Heart right ventricle (tissue), 16 donors: Measurements from ENCODE around the gene ACOT13. TPM values are rescaled to one million over a fixed set of nuclear protein-coding genes. Genes with fewer than 3 reads are reported as not detected.
"Not testable (repeated sequence)": the region's sequence is repeated elsewhere in the genome, so short reads cannot be mapped to it uniquely, and the experiment has no call there.

Source experiments
- ATAC-seq, 8 donors: fragments of 200-7000 bp; cut with Tn5 transposase; one replicate each; pipeline ENCODE4 v1.9.1; 2020; ENCODE audit warnings: mild to moderate bottlenecking in 8 of 8, moderate library complexity in 8 of 8, moderate number of reproducible peaks in 1 of 8
- DNase-seq, 2 donors: peaks; one replicate each; pipeline ENCODE4 v3.0.0-alpha.2; 2020
- H3K27ac ChIP-seq, 10 donors: fragments of 200-600 bp; sonication (generic) in 2 of 10; one replicate each; pipeline versions ENCODE4 v1.5.0 to v1.8.0; 2020 to 2022; ENCODE audit warnings: mild to moderate bottlenecking in 3 of 10
- H3K27me3 ChIP-seq, 7 donors: fragments of 200-600 bp; one replicate each; pipeline ENCODE4 v1.8.0; 2021 to 2022; ENCODE audit warnings: mild to moderate bottlenecking in 2 of 7
- H3K36me3 ChIP-seq, 9 donors: fragments of 200-600 bp; sonication (generic) in 1 of 9; one replicate each; pipeline versions ENCODE4 v1.5.0 to v1.8.0; 2020 to 2022; ENCODE audit warnings: mild to moderate bottlenecking in 2 of 9
- H3K4me1 ChIP-seq, 9 donors: fragments of 200-600 bp; sonication (generic) in 1 of 9; one replicate each; pipeline versions ENCODE4 v1.5.0 to v1.8.0; 2020 to 2022; ENCODE audit warnings: mild to moderate bottlenecking in 4 of 9
- H3K4me3 ChIP-seq, 10 donors: fragments of 200-600 bp; sonication (generic) in 2 of 10; one replicate each; pipeline versions ENCODE4 v1.5.0 to v1.8.0; 2020 to 2022; ENCODE audit warnings: mild to moderate bottlenecking in 7 of 10, moderate library complexity in 2 of 10
- H3K9me3 ChIP-seq, 11 donors: fragments of 200-600 bp in 10 of 11; sonication (generic) in 2 of 11; one replicate each; pipeline versions ENCODE4 v1.5.0 to v1.8.0; 2013 to 2022; ENCODE audit warnings: mild to moderate bottlenecking in 2 of 11, control low read depth in 1 of 11, moderate library complexity in 1 of 11
- WGBS, 2 donors: extraction: QIAGEN DNeasy Blood & Tissue Kit; methylation state at CpG; one replicate each; pipeline ENCODE4 v1.1.7; 2013; ENCODE audit warnings: inconsistent platforms in 1 of 2; 5-methylcytosine and 5-hydroxymethylcytosine counted together
- intact Hi-C, 10 donors: fragments of 100-400 bp; cut with DNase I; formaldehyde crosslinking; loops; one replicate each; pipeline versions ENCODE4 v1.11.1 to v1.14.2; 2022
- polyA plus RNA-seq, 2 donors: library from polyadenylated mRNA; stranded (reverse); fragments of 200-250 nt; gene quantifications; one replicate each; pipeline ENCODE4 v1.2.3, GENCODE V29; 2013
- total RNA-seq, 10 donors: library from RNA; stranded (reverse); fragmentation: NEBNext Ultra II Directional in 3 of 10; extraction: Animal tissue kit (Norgen Biotek cat#: 25700) in 3 of 10; gene quantifications; one replicate each; pipeline versions ENCODE4 v1.2.1 to v1.2.4, GENCODE V29; 2021 to 2023
- TF ChIP-seq, protein P1 (sequence below), 9 donors: fragments of 200-600 bp; sonication (generic) in 2 of 9; IDR thresholded peaks; one replicate each; pipeline versions ENCODE4 v1.5.0 to v1.8.0; 2021 to 2022; ENCODE audit warnings: antibody characterized with exemption in 9 of 9, mild to moderate bottlenecking in 5 of 9, moderate library complexity in 1 of 9
- donor health status: Arrhythmogenic right ventricular cardiomyopathy.
- donor health status: ischemic (EF 13 %, LVEDD 7.1; RV severe dilation, severe dysfunction).
- donor health status: healthy with polysubstance abuse.
- donor health status: DM: no; HTN: yes; CAD: no.
- donor health status: DM: no; HTN: no; CAD: no.
- donor health status: ischemic (EF 25% LVEDD 6.9; RV normal size, moderate dysfunction).
- donor health status: ischemic (EF 25% LVEDD 5.7; RV mildly dilated, moderate dysfunction).
- donor health status: healthy.
- donor health status: DM: yes; HTN: yes; CAD: no.
- donor health status: Ischemic cardiomyopathy.
- donor health status: ischemic (EF 35%, LVEDD 5.7; RV mildly dilated, moderate dysfunction).
- donor health status: nonischemic (EF 11% LVEDD 7.7; RV severe dilation, severe dysfunction).
- donor health status: DM: yes; HTN: yes; CAD: no.
- donor health status: PGD.
- donor health status: ischemic (EF 29% LVEDD 5.4; RV normal size, mild dysfunction).
- donor health status: nonischemic (EF 23%, LVEDD 6.1; RV moderate dilation, normal function).

ACOT13 gene
- total and polyA plus RNA-seq, 12 donors = 38.2 to 241 (median 56.1) TPM

DNA sequence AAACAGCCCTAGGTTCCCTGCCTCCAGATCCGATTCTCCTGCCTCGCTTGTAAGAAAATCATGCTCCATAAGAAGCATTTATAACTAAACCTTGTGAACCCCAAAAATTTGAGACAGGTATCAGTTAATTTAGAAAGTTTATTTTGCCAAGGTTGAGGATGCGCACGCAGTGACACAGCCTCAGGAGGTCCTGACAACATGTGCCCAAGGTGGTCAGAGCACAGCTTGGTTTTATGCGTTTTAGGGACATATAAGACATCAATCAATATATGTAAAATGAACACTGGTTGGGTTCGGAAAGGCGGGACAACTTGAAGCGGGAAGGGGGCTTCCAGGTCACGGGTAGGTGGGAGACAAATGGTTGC, 2.1 kb downstream of the ACOT13 start:
- DNase-seq (no peak), ATAC-seq (no peak)
- Histone ChIP-seq H3K36me3 (peaks cover 0 to 12% (median 0%) of the 10 kb centered on the region in 9 donors), H3K9me3 (peaks cover 0 to 35% (median 0%) of the 10 kb centered on the region in 11 donors), H3K4me1 (peaks cover 3 to 38% (median 28%) of the 10 kb centered on the region in 9 donors), H3K4me3 (no peak overlapping the region), H3K27me3 (no peaks in the 10 kb centered on the region), H3K27ac (no peak overlapping the region)
- intact Hi-C loops = no loop called here
- WGBS, 2 donors = 96% methylated on average over 9 of the region's 9 CpGs
- TF ChIP-seq, protein P1, sequence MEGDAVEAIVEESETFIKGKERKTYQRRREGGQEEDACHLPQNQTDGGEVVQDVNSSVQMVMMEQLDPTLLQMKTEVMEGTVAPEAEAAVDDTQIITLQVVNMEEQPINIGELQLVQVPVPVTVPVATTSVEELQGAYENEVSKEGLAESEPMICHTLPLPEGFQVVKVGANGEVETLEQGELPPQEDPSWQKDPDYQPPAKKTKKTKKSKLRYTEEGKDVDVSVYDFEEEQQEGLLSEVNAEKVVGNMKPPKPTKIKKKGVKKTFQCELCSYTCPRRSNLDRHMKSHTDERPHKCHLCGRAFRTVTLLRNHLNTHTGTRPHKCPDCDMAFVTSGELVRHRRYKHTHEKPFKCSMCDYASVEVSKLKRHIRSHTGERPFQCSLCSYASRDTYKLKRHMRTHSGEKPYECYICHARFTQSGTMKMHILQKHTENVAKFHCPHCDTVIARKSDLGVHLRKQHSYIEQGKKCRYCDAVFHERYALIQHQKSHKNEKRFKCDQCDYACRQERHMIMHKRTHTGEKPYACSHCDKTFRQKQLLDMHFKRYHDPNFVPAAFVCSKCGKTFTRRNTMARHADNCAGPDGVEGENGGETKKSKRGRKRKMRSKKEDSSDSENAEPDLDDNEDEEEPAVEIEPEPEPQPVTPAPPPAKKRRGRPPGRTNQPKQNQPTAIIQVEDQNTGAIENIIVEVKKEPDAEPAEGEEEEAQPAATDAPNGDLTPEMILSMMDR (IDR thresholded peaks at IDR 0.05) = no peak

DNA sequence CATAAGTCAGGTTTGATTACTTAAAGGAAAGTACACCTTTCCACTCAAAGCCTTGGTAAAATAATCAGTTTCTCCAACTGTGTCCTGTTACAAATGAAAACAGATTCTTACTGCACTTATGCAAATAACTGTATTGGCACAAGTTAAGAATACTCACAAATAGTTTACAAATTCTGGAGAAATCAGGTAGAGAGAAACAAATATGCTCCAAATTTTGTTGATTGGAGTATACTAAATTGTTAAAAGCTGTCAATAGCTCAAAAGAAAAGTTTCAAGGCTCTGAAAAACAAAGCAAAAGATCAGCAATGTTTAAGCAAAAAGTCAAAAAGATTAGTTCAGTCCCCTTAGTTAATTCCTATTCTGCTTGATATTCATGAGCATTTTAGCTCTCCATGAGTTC, 3.6 kb downstream of the ACOT13 start:
- H3K27me3 ChIP-seq, H3K4me3 ChIP-seq, DNase-seq, intact Hi-C loops, H3K36me3 ChIP-seq, H3K27ac ChIP-seq, ATAC-seq: not testable (repeated sequence)
- Histone ChIP-seq H3K9me3 (peaks cover 0 to 41% (median 0%) of the 10 kb centered on the region in 11 donors), H3K4me1 (peaks cover under 1 to 26% (median 19%) of the 10 kb centered on the region in 9 donors)

DNA sequence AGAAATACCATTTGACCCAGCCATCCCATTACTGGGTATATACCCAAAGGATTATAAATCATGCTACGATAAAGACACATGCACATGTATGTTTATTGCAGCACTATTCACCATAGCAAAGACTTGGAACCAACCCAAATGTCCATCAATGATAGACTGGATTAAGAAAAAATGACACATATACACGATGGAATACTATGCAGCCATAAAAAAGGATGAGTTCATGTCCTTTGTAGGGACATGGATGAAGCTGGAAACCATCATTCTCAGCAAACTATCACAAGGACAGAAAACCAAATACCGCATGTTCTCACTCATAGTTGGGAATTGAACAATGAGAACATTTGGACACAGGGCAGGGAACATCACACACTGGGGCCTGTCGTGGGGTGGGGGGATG, 4.2 kb downstream of the ACOT13 start:
- ATAC-seq, intact Hi-C loops, DNase-seq, H3K36me3 ChIP-seq, H3K4me3 ChIP-seq, H3K27ac ChIP-seq, H3K27me3 ChIP-seq: not testable (repeated sequence)
- 94 to 96% methylated on average over 4 of the region's 4 CpGs for WGBS, 2 donors
- Histone ChIP-seq H3K9me3 (peaks cover 0 to 41% (median 0%) of the 10 kb centered on the region in 11 donors), H3K4me1 (peaks cover 0 to 21% (median 15%) of the 10 kb centered on the region in 9 donors)

DNA sequence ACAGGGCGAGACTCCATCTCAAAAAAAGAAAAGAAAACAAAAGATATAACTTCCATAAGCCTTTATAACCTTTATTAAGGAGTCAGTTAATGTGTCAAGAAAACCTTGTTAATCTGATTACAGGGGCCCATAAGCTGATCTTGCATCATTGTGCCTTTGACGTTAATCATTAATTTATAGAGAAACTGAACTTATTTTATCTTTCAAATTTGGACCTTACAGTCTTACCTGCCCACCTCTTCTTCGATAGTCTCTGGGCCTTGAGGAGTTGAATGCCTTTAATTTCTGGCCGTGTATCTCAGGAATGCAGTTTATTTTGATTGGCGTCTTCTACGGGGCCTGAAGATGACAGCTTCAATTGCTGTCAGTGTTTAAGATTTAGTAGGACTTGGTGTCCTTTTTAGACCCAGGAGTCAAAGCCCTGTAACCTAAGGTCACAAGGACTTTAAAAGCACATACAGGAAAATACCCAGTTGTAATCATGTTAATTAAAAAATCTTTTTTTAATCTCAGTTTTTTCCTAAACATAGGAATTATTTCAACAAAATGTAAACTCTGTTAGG, 5.8 kb downstream of the ACOT13 start:
- no peaks in the 10 kb centered on the region for H3K36me3 ChIP-seq
- H3K27me3 ChIP-seq = no peaks in the 10 kb centered on the region
- peaks cover 0 to 14% (median 11%) of the 10 kb centered on the region in 9 donors for H3K4me1 ChIP-seq
- WGBS, 2 donors = 77 to 81% methylated on average over 6 of the region's 6 CpGs
- intact Hi-C loops = no loop called here
- TF ChIP-seq, protein P1 (IDR thresholded peaks at IDR 0.05) = no peak
- no peak overlapping the region for H3K27ac ChIP-seq
- ATAC-seq (no peak), DNase-seq (no peak)
- H3K9me3 ChIP-seq = peaks cover 0 to 41% (median 0%) of the 10 kb centered on the region in 11 donors
- no peak overlapping the region for H3K4me3 ChIP-seq

DNA sequence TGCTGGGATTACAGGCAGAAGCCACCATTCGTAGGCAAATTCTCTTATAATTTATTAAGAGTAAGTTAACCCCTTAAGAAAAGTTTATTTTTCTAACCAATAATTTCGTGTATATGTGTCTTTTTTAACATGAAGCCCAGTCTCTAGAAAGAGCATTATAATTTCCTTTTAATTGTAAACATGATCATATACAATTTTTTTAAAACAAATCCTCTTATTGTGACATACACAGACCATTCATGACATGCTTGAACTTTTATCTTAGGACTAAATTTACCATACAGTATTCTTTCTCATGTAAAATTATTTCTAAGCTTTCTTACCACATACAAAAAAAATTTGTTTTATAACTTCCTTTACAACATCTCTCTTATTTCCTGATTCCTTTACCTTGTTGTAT, 6.7 kb downstream of the ACOT13 start:
- no peak overlapping the region for H3K27ac ChIP-seq
- H3K27me3 ChIP-seq = no peaks in the 10 kb centered on the region
- peaks cover 0 to 5% (median 2%) of the 10 kb centered on the region in 9 donors for H3K4me1 ChIP-seq
- H3K9me3 ChIP-seq = peaks cover 0 to 41% (median 0%) of the 10 kb centered on the region in 11 donors
- no peaks in the 10 kb centered on the region for H3K36me3 ChIP-seq
- intact Hi-C loops = no loop called here
- TF ChIP-seq, protein P1 (IDR thresholded peaks at IDR 0.05) = no peak
- DNase-seq (no peak), ATAC-seq (no peak)
- H3K4me3 ChIP-seq = no peak overlapping the region
- WGBS, 2 donors = 74 to 82% methylated on average over 2 of the region's 2 CpGs

DNA sequence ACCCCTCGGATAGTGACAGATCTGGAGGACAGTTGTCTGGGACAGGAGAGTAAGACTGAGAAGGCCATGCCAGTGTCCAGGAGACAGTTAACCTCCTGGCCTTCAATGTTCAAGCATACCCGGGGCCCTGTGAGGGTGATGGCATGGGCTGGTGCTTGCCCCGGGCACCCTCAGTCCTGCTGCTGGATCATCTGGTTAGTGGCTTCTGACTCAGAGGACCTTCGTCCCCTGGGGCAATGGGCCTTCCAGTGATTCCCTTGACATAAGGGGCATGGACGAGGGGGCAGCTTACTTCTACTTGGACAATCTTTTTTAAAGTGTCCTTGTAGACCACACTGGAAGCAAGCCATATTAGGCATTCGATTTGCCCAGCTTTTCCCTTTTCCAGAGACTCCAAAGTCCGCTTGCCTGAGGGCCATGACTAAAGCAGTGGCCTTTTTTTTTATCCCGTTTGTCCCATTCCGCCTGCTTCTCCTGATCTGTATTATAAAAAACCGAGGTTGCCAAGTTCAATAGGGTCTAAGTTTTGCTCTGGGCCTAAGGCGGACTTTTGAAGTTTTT, 12.0 kb downstream of the ACOT13 start:
- WGBS, 2 donors = 94 to 96% methylated on average over 10 to 11 of the region's 11 CpGs
- H3K27me3 ChIP-seq, H3K4me1 ChIP-seq, ATAC-seq, H3K36me3 ChIP-seq, intact Hi-C loops, H3K27ac ChIP-seq, H3K4me3 ChIP-seq, DNase-seq, H3K9me3 ChIP-seq: not testable (repeated sequence)
